ENCODE results near the gene TMEM258. TPM values are rescaled to one million over a fixed set of nuclear protein-coding genes. Genes with fewer than 3 reads are reported as not detected.

The TMEM258 gene
- total and polyA plus RNA-seq, 2 experiments from 2014 or later = 71.3 to 519 TPM

GRCh38 chr11:61787928-61788491 lies 4.4 kb downstream of the TMEM258 start:
- Histone ChIP-seq H3K4me1 (ENCODE audit: insufficient read depth) (0 out of 2 replicates have a peak, but pooled peaks cover 5% of the 10 kb centered on the region), H3K9me2 (ENCODE audit: insufficient read depth) (no peaks in the 10 kb centered on the region), H4K20me1 (replicated peaks; ENCODE audit: insufficient read depth) (peaks cover 12% of the 10 kb centered on the region), H3F3A (replicated peaks; ENCODE audit: low read depth) (peaks cover 15% of the 10 kb centered on the region; the same call in 1 of the 2 replicates), H3K4me3 (no peak overlapping the region), H3K27ac (ENCODE audit: low read depth) (no peak overlapping the region), H3K4me2 (no peak overlapping the region), H3K79me2 (replicated peaks; ENCODE audit: insufficient read depth) (peaks cover 23% of the 10 kb centered on the region), H3K27me3 (ENCODE audit: insufficient read depth) (no peaks in the 10 kb centered on the region), H2AFZ (no peak overlapping the region), H3K36me3 (ENCODE audit: insufficient read depth) (peaks cover 15% of the 10 kb centered on the region)
- Mint-ChIP-seq H3K27me3 (ENCODE audit: insufficient read depth, low read depth, poor library complexity) (peaks cover 20% of the 10 kb centered on the region), H3K36me3 (ENCODE audit: low read depth) (peaks cover 60% of the 10 kb centered on the region), H3K9me3 (no peaks in the 10 kb centered on the region), H3K4me3 (no peak overlapping the region), H3K27ac (no peak overlapping the region), H3K4me1 (peaks cover 8% of the 10 kb centered on the region)
- DNase-seq (ENCODE audit: low spot score) (peak; percentile 90), ATAC-seq (peak; percentile 45)
- TF ChIP-seq CTCF (conservative IDR thresholded peaks at IDR 0.05; ENCODE audit: low read depth in 2 of 2) = peak; percentile 75 to 88
- TF ChIP-seq, protein P1, sequence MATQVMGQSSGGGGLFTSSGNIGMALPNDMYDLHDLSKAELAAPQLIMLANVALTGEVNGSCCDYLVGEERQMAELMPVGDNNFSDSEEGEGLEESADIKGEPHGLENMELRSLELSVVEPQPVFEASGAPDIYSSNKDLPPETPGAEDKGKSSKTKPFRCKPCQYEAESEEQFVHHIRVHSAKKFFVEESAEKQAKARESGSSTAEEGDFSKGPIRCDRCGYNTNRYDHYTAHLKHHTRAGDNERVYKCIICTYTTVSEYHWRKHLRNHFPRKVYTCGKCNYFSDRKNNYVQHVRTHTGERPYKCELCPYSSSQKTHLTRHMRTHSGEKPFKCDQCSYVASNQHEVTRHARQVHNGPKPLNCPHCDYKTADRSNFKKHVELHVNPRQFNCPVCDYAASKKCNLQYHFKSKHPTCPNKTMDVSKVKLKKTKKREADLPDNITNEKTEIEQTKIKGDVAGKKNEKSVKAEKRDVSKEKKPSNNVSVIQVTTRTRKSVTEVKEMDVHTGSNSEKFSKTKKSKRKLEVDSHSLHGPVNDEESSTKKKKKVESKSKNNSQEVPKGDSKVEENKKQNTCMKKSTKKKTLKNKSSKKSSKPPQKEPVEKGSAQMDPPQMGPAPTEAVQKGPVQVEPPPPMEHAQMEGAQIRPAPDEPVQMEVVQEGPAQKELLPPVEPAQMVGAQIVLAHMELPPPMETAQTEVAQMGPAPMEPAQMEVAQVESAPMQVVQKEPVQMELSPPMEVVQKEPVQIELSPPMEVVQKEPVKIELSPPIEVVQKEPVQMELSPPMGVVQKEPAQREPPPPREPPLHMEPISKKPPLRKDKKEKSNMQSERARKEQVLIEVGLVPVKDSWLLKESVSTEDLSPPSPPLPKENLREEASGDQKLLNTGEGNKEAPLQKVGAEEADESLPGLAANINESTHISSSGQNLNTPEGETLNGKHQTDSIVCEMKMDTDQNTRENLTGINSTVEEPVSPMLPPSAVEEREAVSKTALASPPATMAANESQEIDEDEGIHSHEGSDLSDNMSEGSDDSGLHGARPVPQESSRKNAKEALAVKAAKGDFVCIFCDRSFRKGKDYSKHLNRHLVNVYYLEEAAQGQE (IDR thresholded peaks at IDR 0.05; ENCODE audit: unreplicated experiment) = no peak

DNA sequence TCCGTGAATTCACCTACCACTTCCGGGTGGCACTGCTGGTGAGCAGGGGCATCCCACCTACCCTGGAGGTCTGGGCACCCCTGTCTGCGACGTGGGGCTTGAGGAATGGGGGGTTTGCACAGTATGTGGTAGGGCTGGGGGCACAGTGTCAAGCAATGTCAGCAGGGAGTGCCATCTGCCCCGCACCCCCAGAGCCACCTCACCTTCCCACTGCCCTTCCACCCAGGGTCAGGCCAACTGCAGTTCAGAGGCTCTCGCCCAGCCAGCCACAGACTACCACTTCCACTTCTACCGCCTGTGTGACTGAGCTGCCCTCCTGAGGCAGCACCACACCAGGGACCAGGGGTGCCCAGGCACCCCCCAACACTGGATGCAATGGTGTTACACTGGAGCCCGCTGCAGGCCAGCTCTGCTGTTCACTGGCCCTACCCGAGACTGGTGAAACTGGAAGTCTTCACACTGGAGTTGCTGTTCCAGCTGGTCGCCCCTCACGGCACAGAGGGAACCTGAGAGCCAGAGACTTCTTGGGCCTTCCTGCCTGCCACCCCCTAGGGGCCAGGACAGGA lies 6.5 kb downstream of the TMEM258 start:
- TF ChIP-seq EZH2phosphoT487 (IDR thresholded peaks at IDR 0.05; ENCODE audit: unreplicated experiment) = no peak
- Histone ChIP-seq H3K4me2 (no peak overlapping the region), H3F3A (replicated peaks; ENCODE audit: low read depth) (peaks cover 9% of the 10 kb centered on the region; the same call in 1 of the 2 replicates), H4K20me1 (replicated peaks; ENCODE audit: insufficient read depth) (peaks cover 12% of the 10 kb centered on the region), H3K36me3 (ENCODE audit: insufficient read depth) (peaks cover 15% of the 10 kb centered on the region), H3K79me2 (replicated peaks; ENCODE audit: insufficient read depth) (peaks cover 6% of the 10 kb centered on the region; the same call in 1 of the 2 replicates), H3K27me3 (ENCODE audit: insufficient read depth) (no peaks in the 10 kb centered on the region), H3K4me3 (no peak overlapping the region), H3K4me1 (ENCODE audit: insufficient read depth) (no peaks in the 10 kb centered on the region), H3K27ac (ENCODE audit: low read depth) (no peak overlapping the region), H3K9me2 (ENCODE audit: insufficient read depth) (no peaks in the 10 kb centered on the region), H2AFZ (no peak overlapping the region)
- H3K27ac Mint-ChIP-seq = no peak overlapping the region
- ATAC-seq (no peak), DNase-seq (ENCODE audit: low spot score) (no peak)
- peaks cover 19% of the 10 kb centered on the region for H3K27me3 Mint-ChIP-seq (ENCODE audit: insufficient read depth, low read depth, poor library complexity)
- H3K36me3 Mint-ChIP-seq (ENCODE audit: low read depth) = peaks cover 54% of the 10 kb centered on the region
- no peaks in the 10 kb centered on the region for H3K9me3 Mint-ChIP-seq
- H3K4me3 Mint-ChIP-seq = no peak overlapping the region
- peaks cover 3% of the 10 kb centered on the region; the same call in 2 of the 3 replicates for H3K4me1 Mint-ChIP-seq

All from GM23338 (cell line).